HepG2 (cell line): ENCODE results near the gene CMPK2. TPM values are rescaled to one million over a fixed set of nuclear protein-coding genes. Genes with fewer than 3 reads are reported as not detected.
A peak's percentile ranks its signal among the peaks of the same experiment; 100 is the strongest.

Experiments
- FOXA1 ChIP-seq, 2 experiments: fragments of 450-650 bp in 1 of 2; sonication (generic) in 1 of 2; formaldehyde crosslinking in 1 of 2; IDR thresholded peaks; 2 replicates each; pipeline versions ENCODE4 v1.4.0 to v1.6.1; 2016 to 2020; ENCODE audit warnings: missing genetic modification reagents in 1 of 2
- FOXC1 ChIP-seq: sonication (generic); formaldehyde crosslinking; IDR thresholded peaks from 2 replicates; pipeline ENCODE4 v1.8.0; 2022; ENCODE audit warnings: mild to moderate bottlenecking, missing genetic modification reagents, borderline replicate concordance
- GTF2F1 ChIP-seq: fragments of 150-350 bp; IDR thresholded peaks from 2 replicates; pipeline ENCODE4 v1.6.1; 2014; ENCODE audit warnings: low read length
- HDAC6 ChIP-seq: fragments of 200-600 bp; sonication (generic); IDR thresholded peaks from 2 replicates; pipeline ENCODE4 v1.7.0; 2017; ENCODE audit warnings: mild to moderate bottlenecking, antibody characterized with exemption, low read length, low read depth
- MED8 ChIP-seq: sonication (generic); formaldehyde crosslinking; IDR thresholded peaks from 2 replicates; pipeline ENCODE4 v1.8.1; 2023; ENCODE audit warnings: mild to moderate bottlenecking, missing genetic modification reagents; ENCODE audit not compliant: insufficient replicate concordance
- MTF2 ChIP-seq: sonication (generic); formaldehyde crosslinking; IDR thresholded peaks from 2 replicates; pipeline ENCODE4 v1.5.0; 2020; ENCODE audit warnings: missing genetic modification reagents, borderline replicate concordance
- MXD4 ChIP-seq: IDR thresholded peaks from 2 replicates; pipeline ENCODE4 v1.6.1; 2016; ENCODE audit warnings: mild to moderate bottlenecking, missing biosample characterization, missing genetic modification reagents
- NFIB ChIP-seq: sonication (generic); formaldehyde crosslinking; IDR thresholded peaks from 2 replicates; pipeline ENCODE4 v1.9.0; 2021; ENCODE audit warnings: missing genetic modification reagents, mild to moderate bottlenecking, borderline replicate concordance
- NFKBIZ ChIP-seq: IDR thresholded peaks from 2 replicates; pipeline ENCODE4 v1.6.1; 2018; ENCODE audit warnings: missing genetic modification reagents, missing compliant biosample characterization
- SCMH1 ChIP-seq: sonication (generic); formaldehyde crosslinking; IDR thresholded peaks from 2 replicates; pipeline ENCODE4 v1.9.0; 2021; ENCODE audit warnings: missing genetic modification reagents, mild to moderate bottlenecking, borderline replicate concordance
- SYNCRIP ChIP-seq: fragments of 200-400 bp; formaldehyde crosslinking; IDR thresholded peaks from 2 replicates; pipeline ENCODE4 v1.6.1; 2018; ENCODE audit warnings: mild to moderate bottlenecking, low read depth, low read length; ENCODE audit not compliant: insufficient read depth
- TFDP2 ChIP-seq: sonication (generic); formaldehyde crosslinking; IDR thresholded peaks from 2 replicates; pipeline ENCODE4 v1.4.0; 2020; ENCODE audit warnings: missing genetic modification reagents
- ZMYM4 ChIP-seq: sonication (generic); formaldehyde crosslinking; IDR thresholded peaks from 2 replicates; pipeline ENCODE4 v1.8.1; 2023; ENCODE audit warnings: mild to moderate bottlenecking, missing genetic modification reagents
- ZNF292 ChIP-seq: sonication (generic); formaldehyde crosslinking; IDR thresholded peaks from 2 replicates; pipeline ENCODE4 v1.8.1; 2022; ENCODE audit warnings: mild to moderate bottlenecking, low read depth, missing genetic modification reagents, borderline replicate concordance
- ZNF501 ChIP-seq: sonication (generic); formaldehyde crosslinking; IDR thresholded peaks from 2 replicates; pipeline ENCODE4 v1.5.1; 2020; ENCODE audit warnings: mild to moderate bottlenecking, moderate library complexity, missing genetic modification reagents
- ZNF569 ChIP-seq: sonication (generic); formaldehyde crosslinking; IDR thresholded peaks from 2 replicates; pipeline ENCODE4 v1.5.0; 2020; ENCODE audit warnings: mild to moderate bottlenecking, missing genetic modification reagents, moderate library complexity, borderline replicate concordance
- ZNF576 ChIP-seq: sonication (generic); formaldehyde crosslinking; IDR thresholded peaks from 2 replicates; pipeline ENCODE4 v1.4.0; 2020; ENCODE audit warnings: mild to moderate bottlenecking, missing genetic modification reagents
- ZNF598 ChIP-seq: sonication (generic); formaldehyde crosslinking; IDR thresholded peaks from 2 replicates; pipeline ENCODE4 v1.5.1; 2020; ENCODE audit warnings: mild to moderate bottlenecking, missing genetic modification reagents, borderline replicate concordance
- ZNF710 ChIP-seq: sonication (generic); formaldehyde crosslinking; IDR thresholded peaks from 2 replicates; pipeline ENCODE4 v1.5.0; 2020; ENCODE audit warnings: mild to moderate bottlenecking, missing genetic modification reagents, borderline replicate concordance
- ZNF761 ChIP-seq: sonication (generic); formaldehyde crosslinking; conservative IDR thresholded peaks from 2 replicates; pipeline ENCODE4 v1.4.0; 2020; ENCODE audit warnings: mild to moderate bottlenecking, missing genetic modification reagents
- ZNF788 ChIP-seq: sonication (generic); formaldehyde crosslinking; IDR thresholded peaks from 2 replicates; pipeline ENCODE4 v1.5.0; 2020; ENCODE audit warnings: mild to moderate bottlenecking, missing genetic modification reagents, borderline replicate concordance
- polyA plus RNA-seq, 8 experiments: library from polyadenylated mRNA; depleted of rRNA in 3 of 8; stranded (reverse) in 7 of 8; unstranded in 1 of 8; fragments of >200 nt; fragmentation: Illumina TruSeq in 4 of 8; extraction: Trizol in 4 of 8; gene quantifications; 2 replicates each; pipeline versions ENCODE4 v1.2.1 to v1.2.3, GENCODE V29; 2011 to 2016; ENCODE audit warnings: low read depth in 4 of 8, missing spikeins in 1 of 8, mixed read lengths in 1 of 8; ENCODE audit not compliant: insufficient read depth in 1 of 8
- total RNA-seq, 5 experiments: library from RNA; depleted of rRNA; stranded (reverse); fragments of >200 nt; fragmentation: Illumina TruSeq; extraction: Trizol; gene quantifications; 2 replicates each; pipeline ENCODE4 v1.2.3, GENCODE V29; 2016; ENCODE audit warnings: low read depth in 1 of 5
- TF ChIP-seq, protein P1 (sequence below): sonication (generic); formaldehyde crosslinking; IDR thresholded peaks from 2 replicates; pipeline ENCODE4 v1.8.1; 2023; ENCODE audit warnings: missing genetic modification reagents, inconsistent platforms, borderline replicate concordance
- TF ChIP-seq, protein P2 (sequence below): sonication (generic); formaldehyde crosslinking; IDR thresholded peaks from 2 replicates; pipeline ENCODE4 v1.5.0; 2020; ENCODE audit warnings: mild to moderate bottlenecking, low read depth, missing genetic modification reagents, borderline replicate concordance

CMPK2 gene
- total and polyA plus RNA-seq, 2 of the 13 experiments (the other 11 are each of a cell fraction or from before 2014, with no cell fraction given), result 0.04 to 1.0 TPM

DNA sequence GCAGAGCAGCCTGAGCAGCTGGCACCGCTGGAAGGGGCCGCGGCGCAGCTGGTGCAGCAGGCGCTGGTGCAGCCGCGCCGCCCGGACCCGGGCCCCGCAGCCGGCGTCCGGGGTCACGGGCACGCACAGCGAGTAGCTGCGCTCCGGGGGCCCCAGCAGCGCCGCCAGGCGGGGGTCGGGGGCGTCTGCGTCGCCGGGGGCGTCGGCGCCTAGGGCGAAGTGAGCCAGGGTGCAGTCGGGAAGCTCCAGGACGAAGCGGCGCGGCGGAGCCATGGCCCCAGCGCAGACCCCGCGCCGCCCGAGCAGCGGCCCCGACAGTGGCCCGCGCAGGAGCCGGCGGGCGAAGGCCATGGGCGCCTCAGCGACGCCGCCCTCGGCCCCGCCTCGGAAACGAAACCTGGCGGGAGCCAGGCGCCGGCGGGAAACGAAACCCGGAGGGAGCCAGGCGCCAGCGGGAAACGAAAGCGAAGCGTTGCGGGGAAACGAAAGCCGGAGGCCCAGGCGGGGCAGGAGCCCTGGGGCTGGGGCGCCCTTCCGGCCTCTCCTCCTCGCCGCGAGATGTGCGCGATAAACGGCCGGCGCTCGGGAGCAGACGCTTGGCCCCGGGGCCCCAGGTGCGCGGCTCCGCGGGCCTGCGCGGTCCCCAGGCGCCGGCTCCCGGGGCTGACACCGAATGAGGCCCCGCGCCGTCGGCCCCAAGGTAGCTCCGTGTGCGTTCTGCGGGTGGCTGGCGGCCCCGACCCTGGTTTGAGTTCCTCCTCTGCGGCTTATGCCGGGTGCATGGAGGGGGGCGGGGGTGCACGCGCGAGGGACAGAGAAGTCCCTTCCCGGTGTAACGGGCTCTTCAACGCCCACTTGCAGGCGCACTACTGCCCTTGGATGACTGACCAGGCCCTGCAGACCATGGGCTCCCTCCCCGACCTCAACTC lies at the start of gene CMPK2 (continued):
- TF ChIP-seq, protein P1, sequence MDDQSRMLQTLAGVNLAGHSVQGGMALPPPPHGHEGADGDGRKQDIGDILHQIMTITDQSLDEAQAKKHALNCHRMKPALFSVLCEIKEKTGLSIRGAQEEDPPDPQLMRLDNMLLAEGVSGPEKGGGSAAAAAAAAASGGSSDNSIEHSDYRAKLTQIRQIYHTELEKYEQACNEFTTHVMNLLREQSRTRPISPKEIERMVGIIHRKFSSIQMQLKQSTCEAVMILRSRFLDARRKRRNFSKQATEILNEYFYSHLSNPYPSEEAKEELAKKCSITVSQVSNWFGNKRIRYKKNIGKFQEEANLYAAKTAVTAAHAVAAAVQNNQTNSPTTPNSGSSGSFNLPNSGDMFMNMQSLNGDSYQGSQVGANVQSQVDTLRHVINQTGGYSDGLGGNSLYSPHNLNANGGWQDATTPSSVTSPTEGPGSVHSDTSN (CRISPR knock-in tag), result peak; percentile 65; the same call in 1 of the 2 replicates
- TF ChIP-seq NFIB (no peak), ZNF501 (CRISPR knock-in tag) (no peak; the same call in 1 of the 2 replicates), ZNF598 (CRISPR knock-in tag) (no peak), ZNF788 (no peak; the same call in 1 of the 2 replicates), HDAC6 (no peak), FOXC1 (CRISPR knock-in tag) (no peak), SYNCRIP (no peak), ZNF710 (0 out of 2 replicates have a peak, but pooled peaks have one; percentile 13), ZNF569 (no peak), MXD4 (0 out of 2 replicates have a peak, but pooled peaks have one; percentile 16), ZNF576 (CRISPR knock-in tag) (no peak), ZMYM4 (peak; percentile 47; the same call in 1 of the 2 replicates), ZNF292 (no peak), SCMH1 (CRISPR knock-in tag) (no peak), MTF2 (CRISPR knock-in tag) (0 out of 2 replicates have a peak, but pooled peaks have one; percentile 73), FOXA1 (IDR thresholded peaks at IDR 0.05) (no peak), FOXA1 (CRISPR knock-in tag; IDR thresholded peaks at IDR 0.05) (no peak), ZNF761 (0 out of 2 replicates have a peak, but pooled peaks have one; percentile 31), GTF2F1 (no peak), NFKBIZ (CRISPR knock-in tag) (no peak), MED8 (CRISPR knock-in tag) (no peak), TFDP2 (peak; percentile 93)
- TF ChIP-seq, protein P2, sequence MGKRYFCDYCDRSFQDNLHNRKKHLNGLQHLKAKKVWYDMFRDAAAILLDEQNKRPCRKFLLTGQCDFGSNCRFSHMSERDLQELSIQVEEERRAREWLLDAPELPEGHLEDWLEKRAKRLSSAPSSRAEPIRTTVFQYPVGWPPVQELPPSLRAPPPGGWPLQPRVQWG (CRISPR knock-in tag), result no peak
